Loucy (cell line): ENCODE results near the gene MUC20.

Experiments used
- H2AFZ ChIP-seq: fragments of 200-600 bp; sonication (generic); 2 replicates; pipeline ENCODE4 v1.6.0; 2016; ENCODE audit warnings: antibody characterized with exemption, mild to moderate bottlenecking, low read length, moderate library complexity
- H3F3A ChIP-seq: fragments of 200-600 bp; 2 replicates; pipeline ENCODE4 v1.6.0; 2016; ENCODE audit warnings: antibody characterized with exemption, low read depth, mild to moderate bottlenecking
- H3K27me3 ChIP-seq: fragments of 200-600 bp; sonication (generic); 2 replicates; pipeline ENCODE4 v1.6.1; 2014; ENCODE audit warnings: low read length, mild to moderate bottlenecking; ENCODE audit not compliant: insufficient read depth, poor library complexity, severe bottlenecking
- H3K36me3 ChIP-seq: fragments of 200-600 bp; sonication (generic); 2 replicates; pipeline ENCODE4 v1.6.1; 2016; ENCODE audit warnings: low read length; ENCODE audit not compliant: insufficient read depth
- H3K4me1 ChIP-seq: fragments of 200-600 bp; sonication (generic); 2 replicates; pipeline ENCODE4 v1.5.1; 2014; ENCODE audit warnings: low read length, mild to moderate bottlenecking; ENCODE audit not compliant: insufficient read depth, poor library complexity, severe bottlenecking
- H3K4me2 ChIP-seq: fragments of 200-600 bp; sonication (generic); 2 replicates; pipeline ENCODE4 v1.6.0; 2014; ENCODE audit warnings: antibody characterized with exemption, low read length, low read depth, mild to moderate bottlenecking; ENCODE audit not compliant: poor library complexity, severe bottlenecking
- H3K4me3 ChIP-seq: fragments of 200-600 bp; sonication (generic); 2 replicates; pipeline ENCODE4 v1.5.1; 2014; ENCODE audit warnings: low read length, mild to moderate bottlenecking, mixed read lengths; ENCODE audit not compliant: poor library complexity, severe bottlenecking
- H3K79me2 ChIP-seq: fragments of 200-600 bp; sonication (generic); 2 replicates; pipeline ENCODE4 v1.6.1; 2014; ENCODE audit warnings: low read length; ENCODE audit not compliant: insufficient read depth
- H3K9ac ChIP-seq: fragments of 200-600 bp; sonication (generic); 2 replicates; pipeline ENCODE4 v1.6.0; 2014; ENCODE audit warnings: mild to moderate bottlenecking, low read depth, low read length, moderate library complexity; ENCODE audit not compliant: poor library complexity, severe bottlenecking
- H3K9me2 ChIP-seq: fragments of 200-600 bp; sonication (generic); replicated peaks from 2 replicates; pipeline ENCODE4 v1.6.1; 2016; ENCODE audit warnings: low read depth, low read length, mixed read lengths
- H3K9me3 ChIP-seq: fragments of 200-600 bp; sonication (generic); 2 replicates; pipeline ENCODE4 v1.6.1; 2014; ENCODE audit warnings: mild to moderate bottlenecking, antibody characterized with exemption, low read length, low read depth; ENCODE audit not compliant: insufficient read depth
- H4K20me1 ChIP-seq: fragments of 200-600 bp; sonication (generic); 2 replicates; pipeline ENCODE4 v1.6.0; 2014; ENCODE audit warnings: antibody characterized with exemption, low read length, mild to moderate bottlenecking; ENCODE audit not compliant: insufficient read depth, poor library complexity, severe bottlenecking
- CTCF ChIP-seq: fragments of 200-600 bp; sonication (generic); conservative IDR thresholded peaks from 2 replicates; pipeline ENCODE4 v1.5.1; 2014; ENCODE audit warnings: mild to moderate bottlenecking, antibody characterized with exemption, low read length
- EZH2phosphoT487 ChIP-seq: fragments of 200-600 bp; IDR thresholded peaks from 2 replicates; pipeline ENCODE4 v1.6.1; 2018; ENCODE audit warnings: antibody characterized with exemption, mild to moderate bottlenecking, moderate library complexity, borderline replicate concordance

Gene MUC20

DNA sequence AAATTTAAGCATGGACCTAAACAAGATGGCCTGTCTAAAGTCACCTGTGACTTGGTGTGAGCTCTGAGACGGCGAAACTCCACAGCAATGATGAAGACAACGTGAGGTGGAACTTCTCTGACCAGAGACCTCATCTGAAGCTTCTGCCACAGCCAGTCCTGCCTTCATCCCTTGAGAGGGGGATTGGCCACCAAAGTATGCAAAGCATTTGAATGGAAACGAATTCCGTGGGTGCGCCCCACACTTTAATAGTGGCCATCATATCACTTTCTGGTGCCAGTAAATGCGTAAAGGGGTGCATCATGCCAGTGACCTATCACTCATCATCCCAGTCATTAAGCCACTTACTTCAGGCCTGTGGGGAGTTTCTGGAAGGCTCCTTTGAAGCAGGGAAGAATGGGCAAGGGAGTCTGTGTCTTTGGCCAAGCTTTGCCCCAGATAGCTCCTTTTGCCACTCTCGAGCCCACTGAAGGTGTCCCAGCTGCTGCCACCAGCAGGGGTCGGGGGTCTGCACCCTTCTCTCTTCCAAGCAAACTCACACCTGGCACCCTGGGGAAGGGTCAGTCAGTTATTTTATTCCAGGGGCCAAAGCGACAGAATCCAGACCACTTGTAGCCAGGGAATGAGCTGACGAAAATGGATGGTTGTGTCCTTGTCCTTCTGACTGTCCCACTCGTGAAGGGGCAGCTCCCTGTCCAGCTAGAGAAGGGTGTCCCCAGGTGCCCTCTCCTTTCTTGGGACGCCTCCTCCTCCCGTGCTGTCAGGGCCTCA is 17.7 kb downstream of the MUC20 start:
- no peaks in the 10 kb centered on the region for H3F3A ChIP-seq
- no peaks in the 10 kb centered on the region for H3K4me1 ChIP-seq
- TF ChIP-seq EZH2phosphoT487 (no peak), CTCF (no peak)
- H2AFZ ChIP-seq, result no peak overlapping the region
- H3K9me2 ChIP-seq, result no peaks in the 10 kb centered on the region
- no peaks in the 10 kb centered on the region for H3K36me3 ChIP-seq
- H3K9ac ChIP-seq, result no peak overlapping the region
- no peak overlapping the region for H3K4me3 ChIP-seq
- no peaks in the 10 kb centered on the region for H3K9me3 ChIP-seq
- H4K20me1 ChIP-seq, result no peaks in the 10 kb centered on the region
- H3K79me2 ChIP-seq, result no peaks in the 10 kb centered on the region
- H3K4me2 ChIP-seq, result no peak overlapping the region
- no peaks in the 10 kb centered on the region for H3K27me3 ChIP-seq

DNA sequence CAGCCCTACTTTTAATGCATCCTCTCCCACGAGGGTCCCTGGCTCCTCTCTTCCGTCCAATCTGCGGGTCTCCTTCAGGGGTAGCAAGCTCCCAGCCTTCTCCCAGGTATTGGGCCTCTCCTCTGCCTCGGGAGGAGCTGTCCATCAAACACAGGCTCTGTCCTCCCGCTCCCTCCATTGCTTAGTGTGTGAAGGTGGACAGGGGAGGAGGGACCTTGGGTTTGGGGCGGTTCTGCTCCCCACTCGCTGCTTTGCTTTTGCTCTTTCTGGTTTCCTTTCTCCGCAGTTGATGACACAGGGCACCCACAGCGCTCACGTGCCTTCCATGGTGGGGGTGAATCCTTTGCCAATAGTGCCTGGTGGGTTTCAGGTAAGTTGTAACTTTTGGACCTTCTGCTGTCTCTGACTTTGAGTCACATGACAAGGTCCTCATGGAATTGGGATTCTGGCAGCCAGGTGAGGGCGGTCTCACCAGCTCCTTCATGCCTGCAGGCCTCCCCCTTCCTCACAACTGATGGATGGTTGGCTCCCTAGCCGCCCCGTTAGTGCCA is 18.9 kb downstream of the MUC20 start:
- Histone ChIP-seq H3K9me2 (no peaks in the 10 kb centered on the region), H4K20me1 (no peaks in the 10 kb centered on the region), H3K27me3 (no peaks in the 10 kb centered on the region), H3K4me2 (no peak overlapping the region), H3K9me3 (no peaks in the 10 kb centered on the region), H2AFZ (no peak overlapping the region), H3K36me3 (no peaks in the 10 kb centered on the region), H3K4me1 (no peaks in the 10 kb centered on the region), H3K9ac (no peak overlapping the region), H3K4me3 (no peak overlapping the region), H3F3A (no peaks in the 10 kb centered on the region), H3K79me2 (no peaks in the 10 kb centered on the region)
- TF ChIP-seq EZH2phosphoT487 (no peak), CTCF (no peak)

GRCh38 chr3:195744437-195744836 is 23.7 kb downstream of the MUC20 start:
- Histone ChIP-seq H3K9me2 (no peaks in the 10 kb centered on the region), H3K4me3 (no peak overlapping the region), H3K79me2 (no peaks in the 10 kb centered on the region), H3K9me3 (no peaks in the 10 kb centered on the region), H2AFZ (no peak overlapping the region), H3K27me3 (no peaks in the 10 kb centered on the region), H3K36me3 (no peaks in the 10 kb centered on the region), H3K9ac (no peak overlapping the region), H3K4me2 (no peak overlapping the region), H3F3A (no peaks in the 10 kb centered on the region), H4K20me1 (no peaks in the 10 kb centered on the region), H3K4me1 (no peaks in the 10 kb centered on the region)
- TF ChIP-seq EZH2phosphoT487, result no peak
- no peak for TF ChIP-seq CTCF
